Progenitor cell of endocrine pancreas (in vitro differentiated cells): ENCODE measurements around the gene SVIL. TPM values are rescaled to one million over a fixed set of nuclear protein-coding genes. Genes with fewer than 3 reads are reported as not detected.

Source experiments
- DNase-seq: peaks from one replicate; pipeline ENCODE4 v3.0.0; 2021; ENCODE audit warnings: low spot score; ENCODE audit not compliant: unreplicated experiment
- H3K27ac Mint-ChIP-seq: 2 replicates; pipeline ENCODE4 v1.8.0; 2021; ENCODE audit warnings: mild to moderate bottlenecking, moderate library complexity, mixed read lengths
- H3K27me3 Mint-ChIP-seq: 2 replicates; pipeline ENCODE4 v1.8.0; 2021; ENCODE audit warnings: mixed read lengths
- H3K36me3 Mint-ChIP-seq: 2 replicates; pipeline ENCODE4 v1.8.0; 2022; ENCODE audit warnings: mixed read lengths; ENCODE audit not compliant: insufficient read depth
- H3K4me1 Mint-ChIP-seq: 2 replicates; pipeline ENCODE4 v1.8.0; 2021; ENCODE audit warnings: low read depth, mixed read lengths
- H3K4me3 Mint-ChIP-seq: 2 replicates; pipeline ENCODE4 v1.8.0; 2021; ENCODE audit warnings: low read depth, mild to moderate bottlenecking, moderate library complexity, mixed read lengths
- H3K9me3 Mint-ChIP-seq: 2 replicates; pipeline ENCODE4 v1.8.0; 2021; ENCODE audit warnings: low read depth, mixed read lengths
- total RNA-seq: library from RNA; stranded (reverse); gene quantifications from 2 replicates; pipeline ENCODE4 v1.2.1, GENCODE V29; 2021
- TF ChIP-seq, protein P1 (sequence below): fragments of 200-600 bp; sonication (generic); IDR thresholded peaks from one replicate; pipeline ENCODE4 v1.5.0; 2021; ENCODE audit warnings: antibody characterized with exemption, mild to moderate bottlenecking; ENCODE audit not compliant: unreplicated experiment

Gene SVIL
- total RNA-seq, 1 donor from 2014 or later, result 88.2 TPM

DNA sequence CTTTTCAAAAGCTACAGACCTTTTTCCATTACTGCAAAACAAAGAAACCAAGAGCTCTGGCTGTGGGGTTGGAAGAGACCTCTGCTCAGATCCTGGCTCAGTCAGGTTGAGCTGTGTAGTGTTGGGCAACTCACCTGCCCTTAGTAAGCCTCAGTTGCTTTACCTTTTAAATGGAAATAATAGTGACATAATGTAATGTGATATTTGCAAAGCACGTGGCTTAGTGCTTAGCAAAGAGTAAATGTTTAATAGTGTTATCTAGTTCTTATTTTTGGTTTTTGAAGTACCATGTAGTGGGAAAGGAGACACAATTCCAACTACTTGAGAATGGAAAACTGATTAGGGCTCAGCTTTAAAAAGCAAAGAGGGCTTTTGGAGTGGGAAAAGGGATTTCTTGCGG lies 100.2 kb downstream of the SVIL start:
- TF ChIP-seq, protein P1, sequence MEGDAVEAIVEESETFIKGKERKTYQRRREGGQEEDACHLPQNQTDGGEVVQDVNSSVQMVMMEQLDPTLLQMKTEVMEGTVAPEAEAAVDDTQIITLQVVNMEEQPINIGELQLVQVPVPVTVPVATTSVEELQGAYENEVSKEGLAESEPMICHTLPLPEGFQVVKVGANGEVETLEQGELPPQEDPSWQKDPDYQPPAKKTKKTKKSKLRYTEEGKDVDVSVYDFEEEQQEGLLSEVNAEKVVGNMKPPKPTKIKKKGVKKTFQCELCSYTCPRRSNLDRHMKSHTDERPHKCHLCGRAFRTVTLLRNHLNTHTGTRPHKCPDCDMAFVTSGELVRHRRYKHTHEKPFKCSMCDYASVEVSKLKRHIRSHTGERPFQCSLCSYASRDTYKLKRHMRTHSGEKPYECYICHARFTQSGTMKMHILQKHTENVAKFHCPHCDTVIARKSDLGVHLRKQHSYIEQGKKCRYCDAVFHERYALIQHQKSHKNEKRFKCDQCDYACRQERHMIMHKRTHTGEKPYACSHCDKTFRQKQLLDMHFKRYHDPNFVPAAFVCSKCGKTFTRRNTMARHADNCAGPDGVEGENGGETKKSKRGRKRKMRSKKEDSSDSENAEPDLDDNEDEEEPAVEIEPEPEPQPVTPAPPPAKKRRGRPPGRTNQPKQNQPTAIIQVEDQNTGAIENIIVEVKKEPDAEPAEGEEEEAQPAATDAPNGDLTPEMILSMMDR, result no peak
- Mint-ChIP-seq H3K27me3 (no peaks in the 10 kb centered on the region), H3K4me3 (no peak overlapping the region), H3K27ac (peak overlapping the region; percentile 95), H3K9me3 (no peaks in the 10 kb centered on the region), H3K36me3 (peaks cover 17% of the 10 kb centered on the region), H3K4me1 (peaks cover 21% of the 10 kb centered on the region)
- DNase-seq, result no peak

DNA sequence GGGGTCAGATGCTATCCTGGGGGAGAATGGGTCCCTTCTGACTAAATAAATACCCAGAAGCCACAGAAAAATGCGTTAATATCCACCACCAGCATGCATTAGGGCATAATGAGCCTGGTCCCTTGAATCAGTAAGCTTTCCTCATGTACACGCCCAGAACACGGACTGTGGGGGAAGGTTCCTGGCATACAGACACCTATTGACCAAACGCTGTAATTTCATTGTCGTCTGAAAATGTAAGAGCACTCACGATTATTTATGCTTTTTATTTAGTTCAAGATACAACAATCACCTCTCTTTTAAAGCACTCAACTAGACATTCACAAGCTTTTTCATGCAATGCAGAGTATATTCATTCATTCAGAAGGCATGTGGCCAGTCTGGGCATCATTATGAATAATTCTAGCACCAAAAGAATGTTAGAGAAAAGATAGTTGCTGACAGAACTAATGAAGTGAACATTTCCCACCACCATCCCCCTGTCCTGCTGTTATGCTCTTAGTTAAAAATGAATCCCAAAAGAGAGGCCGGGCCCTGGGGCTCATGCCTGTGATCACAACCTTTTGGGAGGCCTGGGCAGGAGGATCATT lies 101.0 kb downstream of the SVIL start:
- TF ChIP-seq, protein P1, result no peak
- Mint-ChIP-seq H3K27ac (peak overlapping the region; percentile 39), H3K4me3 (no peak overlapping the region), H3K36me3 (peaks cover 19% of the 10 kb centered on the region), H3K4me1 (peaks cover 21% of the 10 kb centered on the region), H3K9me3 (no peaks in the 10 kb centered on the region), H3K27me3 (no peaks in the 10 kb centered on the region)
- no peak for DNase-seq

DNA sequence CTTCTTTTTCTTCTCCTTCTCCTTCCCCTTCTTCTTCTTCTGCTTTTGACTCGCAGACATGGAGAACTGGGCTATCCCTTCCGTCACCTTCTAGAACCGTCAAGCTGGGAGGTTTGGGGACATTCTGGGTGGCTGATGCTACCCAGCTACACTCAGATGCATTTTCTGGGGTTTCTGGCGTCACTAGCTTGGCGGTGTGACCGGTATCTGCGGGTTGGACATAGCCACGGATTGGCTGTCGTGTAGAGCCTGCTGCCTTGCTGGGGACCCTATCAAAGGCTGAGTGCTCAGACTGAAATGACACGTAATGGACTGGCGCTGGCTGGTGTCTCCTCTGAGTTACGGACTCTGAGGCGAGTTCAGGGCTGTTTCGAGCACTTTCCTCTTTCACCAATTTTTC lies 101.7 kb downstream of the SVIL start:
- H3K36me3 Mint-ChIP-seq, result peaks cover 24% of the 10 kb centered on the region
- H3K4me1 Mint-ChIP-seq, result peaks cover 21% of the 10 kb centered on the region
- H3K9me3 Mint-ChIP-seq, result no peaks in the 10 kb centered on the region
- TF ChIP-seq, protein P1, result no peak
- H3K27ac Mint-ChIP-seq, result peak overlapping the region; percentile 39
- no peak for DNase-seq
- no peaks in the 10 kb centered on the region for H3K27me3 Mint-ChIP-seq
- no peak overlapping the region for H3K4me3 Mint-ChIP-seq

DNA sequence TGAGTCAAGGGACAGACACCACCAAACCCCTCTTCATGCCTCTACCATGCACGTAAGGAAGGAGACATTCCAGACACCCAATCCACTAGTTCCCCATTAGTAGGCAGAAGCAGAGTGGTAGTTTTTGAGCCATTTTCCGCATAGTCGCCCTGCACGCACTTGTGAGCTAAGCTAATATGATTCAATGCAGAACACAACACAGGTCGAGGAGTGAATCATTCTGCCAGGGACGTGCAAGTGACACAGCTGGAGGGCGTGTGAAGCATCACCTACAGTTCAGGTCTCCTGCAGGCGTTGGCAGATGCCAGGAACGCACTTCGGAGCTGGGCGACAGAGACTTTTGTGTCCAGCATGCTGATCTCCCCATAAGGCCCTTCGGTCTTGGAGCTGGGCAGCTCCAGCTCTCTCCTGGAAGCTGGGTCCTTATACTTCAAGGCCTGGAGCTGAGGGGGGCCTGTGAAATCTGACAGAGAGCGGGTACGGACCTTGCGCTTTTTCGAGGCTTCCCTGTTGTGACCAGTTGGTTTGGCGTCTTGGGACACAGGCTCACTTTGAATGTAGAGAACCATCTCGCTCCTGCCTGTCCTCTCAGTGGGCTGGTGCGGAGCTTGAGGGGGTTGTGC lies 102.4 kb downstream of the SVIL start:
- TF ChIP-seq, protein P1, result no peak
- Mint-ChIP-seq H3K9me3 (no peaks in the 10 kb centered on the region), H3K4me1 (peaks cover 21% of the 10 kb centered on the region), H3K27ac (no peak overlapping the region), H3K36me3 (peaks cover 25% of the 10 kb centered on the region), H3K4me3 (no peak overlapping the region), H3K27me3 (no peaks in the 10 kb centered on the region)
- no peak for DNase-seq

DNA sequence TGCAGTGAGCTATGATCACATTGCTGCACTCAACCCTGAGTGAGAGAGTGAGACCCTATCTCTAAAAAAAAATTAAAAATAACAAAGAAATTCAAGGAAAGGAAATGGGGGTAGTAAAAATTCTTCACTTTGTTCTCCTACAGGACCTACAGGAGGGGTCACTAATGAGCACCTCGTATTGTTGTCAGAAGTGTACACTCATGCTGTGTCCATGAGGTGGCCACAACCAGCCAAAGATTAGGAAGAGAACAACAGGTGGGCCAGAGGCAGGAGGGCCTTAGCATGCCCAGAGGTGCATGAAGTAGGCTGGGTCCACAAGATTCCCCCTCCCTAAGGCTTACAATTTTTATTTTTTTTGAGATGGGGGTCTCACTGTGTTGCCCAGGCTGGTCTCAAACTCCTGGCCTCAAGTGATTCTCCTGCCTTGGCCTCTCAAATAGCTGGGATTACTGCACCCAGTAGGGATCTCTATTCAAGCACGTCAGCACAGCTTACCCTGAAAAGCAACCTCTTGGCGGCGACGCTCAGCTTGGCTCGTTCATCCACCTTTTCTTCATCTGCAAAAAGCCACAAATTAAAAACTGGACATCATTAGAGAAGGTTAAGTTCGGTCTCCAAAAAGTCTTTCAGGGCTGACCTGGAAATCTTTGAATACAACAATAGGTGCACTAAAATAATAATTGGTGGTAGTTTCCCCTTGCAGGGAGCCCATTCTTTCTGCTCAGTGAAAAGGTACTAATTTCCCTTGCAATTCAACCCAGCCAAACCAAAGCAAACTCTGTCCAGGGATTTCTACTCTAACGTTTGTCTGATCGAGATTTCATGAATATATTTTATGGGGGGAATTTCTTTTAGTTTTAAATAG lies 104.4 kb downstream of the SVIL start:
- TF ChIP-seq, protein P1, result no peak
- Mint-ChIP-seq H3K9me3 (no peaks in the 10 kb centered on the region), H3K27ac (no peak overlapping the region), H3K36me3 (peaks cover 31% of the 10 kb centered on the region), H3K4me3 (no peak overlapping the region), H3K27me3 (no peaks in the 10 kb centered on the region), H3K4me1 (peaks cover 16% of the 10 kb centered on the region)
- DNase-seq, result no peak
